Keratinocyte (primary cell): ENCODE results near the gene KARS1. TPM values are rescaled to one million over a fixed set of nuclear protein-coding genes. Genes with fewer than 3 reads are reported as not detected.

Experiments
- DNase-seq: peaks from one replicate; pipeline ENCODE4 v3.0.0-alpha.2; 2011; ENCODE audit warnings: low read depth, missing footprints, low spot score
- FAIRE-seq: peaks from 2 replicates; lab custom pipeline; 2011; peaks lifted over from hg19 to GRCh38; lab: Jason Lieb, UNC
- H2AFZ ChIP-seq: 2 replicates; pipeline ENCODE4 v1.6.0; 2012; ENCODE audit warnings: low read length, control low read depth, inconsistent platforms; ENCODE audit not compliant: control insufficient read depth
- H3K27ac ChIP-seq: 2 replicates; pipeline ENCODE4 v1.5.1; 2011; ENCODE audit warnings: low read length; ENCODE audit not compliant: control insufficient read depth, insufficient read depth
- H3K27me3 ChIP-seq: 3 replicates; pipeline ENCODE4 v1.6.0; 2011; ENCODE audit warnings: low read length; ENCODE audit not compliant: control insufficient read depth, insufficient read depth; ENCODE audit errors: extremely low read depth
- H3K36me3 ChIP-seq, 2 experiments: 2 replicates in 1 of 2; 3 replicates in 1 of 2; pipeline ENCODE4 v1.5.1; 2011; ENCODE audit warnings: low read length in 2 of 2, mild to moderate bottlenecking in 1 of 2; ENCODE audit not compliant: control insufficient read depth in 2 of 2, insufficient read depth in 2 of 2; ENCODE audit errors: extremely low read depth in 1 of 2
- H3K4me1 ChIP-seq: 3 replicates; pipeline ENCODE4 v1.5.1; 2011; ENCODE audit warnings: low read length; ENCODE audit not compliant: control insufficient read depth, insufficient read depth; ENCODE audit errors: extremely low read depth
- H3K4me2 ChIP-seq: 3 replicates; pipeline ENCODE4 v1.6.0; 2011; ENCODE audit warnings: low read depth, low read length; ENCODE audit not compliant: control insufficient read depth, insufficient read depth; ENCODE audit errors: extremely low read depth
- H3K4me3 ChIP-seq, 3 experiments: fragments of 200-600 bp in 1 of 3; sonication (generic) in 1 of 3; 2 replicates in 2 of 3; 3 replicates in 1 of 3; pipeline ENCODE4 v1.5.1; 2011 to 2016; ENCODE audit warnings: low read length in 3 of 3, mild to moderate bottlenecking in 3 of 3, control low read depth in 2 of 3, inconsistent platforms in 1 of 3, low read depth in 1 of 3, mixed read lengths in 1 of 3, mixed run types in 1 of 3, moderate library complexity in 1 of 3; ENCODE audit not compliant: control insufficient read depth in 2 of 3, insufficient read depth in 2 of 3; ENCODE audit errors: extremely low read depth in 1 of 3
- H3K79me2 ChIP-seq: 2 replicates; pipeline ENCODE4 v1.6.0; 2012; ENCODE audit warnings: low read length; ENCODE audit not compliant: control insufficient read depth, insufficient read depth
- H3K9ac ChIP-seq: 3 replicates; pipeline ENCODE4 v1.6.0; 2011; ENCODE audit warnings: low read length; ENCODE audit not compliant: control insufficient read depth, insufficient read depth; ENCODE audit errors: extremely low read depth
- H3K9me1 ChIP-seq: 3 replicates; pipeline ENCODE4 v1.6.0; 2011; ENCODE audit warnings: low read length; ENCODE audit not compliant: control insufficient read depth, insufficient read depth; ENCODE audit errors: extremely low read depth
- H3K9me3 ChIP-seq: 2 replicates; pipeline ENCODE4 v1.5.1; 2012; ENCODE audit warnings: low read depth, low read length; ENCODE audit not compliant: control insufficient read depth
- H4K20me1 ChIP-seq: 3 replicates; pipeline ENCODE4 v1.6.0; 2011; ENCODE audit warnings: low read length; ENCODE audit not compliant: control insufficient read depth, insufficient read depth; ENCODE audit errors: extremely low read depth
- EZH2 ChIP-seq: IDR thresholded peaks from one replicate; pipeline ENCODE4 v1.6.1; 2012; ENCODE audit warnings: inconsistent platforms, mild to moderate bottlenecking, low read length, moderate library complexity
- dilution Hi-C: fragments of 300-500 bp; cut with MboI; formaldehyde crosslinking; loops from one replicate; pipeline ENCODE4 v1.7.0; 2020; ENCODE audit warnings: low sequenced_read_pairs; ENCODE audit not compliant: extremely low pct_ligation_motif_present
- polyA plus RNA-seq, 5 experiments: library from polyadenylated mRNA; depleted of rRNA in 3 of 5; stranded (reverse) in 3 of 5; stranded (forward) in 1 of 5; unstranded in 1 of 5; fragments of >200 nt; gene quantifications; 1 replicate in 1 of 5; 2 replicates in 3 of 5; 3 replicates in 1 of 5; pipeline versions ENCODE4 v1.2.1 to v1.2.3, GENCODE V29; 2011 to 2012; ENCODE audit warnings: missing spikeins in 2 of 5, low read depth in 1 of 5, low replicate concordance in 1 of 5
- TF ChIP-seq, protein P1 (sequence below), 3 experiments: IDR thresholded peaks in 1 of 3; conservative IDR thresholded peaks in 1 of 3; optimal IDR thresholded peaks in 1 of 3; 2 replicates in 2 of 3; 3 replicates in 1 of 3; pipeline versions ENCODE3 to v1.5.1; 2011; ENCODE audit warnings: low read length in 3 of 3, mild to moderate bottlenecking in 3 of 3, moderate library complexity in 2 of 3, control low read depth in 1 of 3, inconsistent platforms in 1 of 3; ENCODE audit not compliant: insufficient read depth in 2 of 3; ENCODE audit errors: extremely low read depth in 1 of 3

Gene KARS1
- polyA plus RNA-seq, 1 donor (not counting 4 experiments of a cell fraction or from before 2014, with no cell fraction given), result 206 TPM

DNA sequence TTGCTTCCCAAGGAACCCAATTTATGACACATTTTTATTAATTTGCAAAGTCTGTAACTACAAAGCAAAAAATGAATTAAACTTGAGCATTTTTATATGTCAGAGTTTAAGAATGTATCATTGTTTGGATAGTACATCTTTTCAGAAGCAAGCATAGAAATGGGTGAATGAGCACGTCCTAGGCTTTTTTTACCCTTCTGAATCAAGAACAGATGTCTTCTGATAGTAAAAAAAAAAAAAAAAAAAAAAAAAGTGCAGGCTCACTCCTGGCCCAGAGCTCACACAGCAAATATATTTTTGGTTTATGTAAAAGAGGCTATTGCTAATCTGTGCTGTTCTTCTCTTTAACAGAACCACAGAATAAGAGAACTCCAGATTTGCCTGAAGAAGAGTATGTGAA, 6.5 kb upstream of the KARS1 start:
- FAIRE-seq (no peak), DNase-seq (no peak)
- Histone ChIP-seq H3K9me1 (peaks cover 2% of the 10 kb centered on the region), H3K4me2 (no peak overlapping the region), H3K79me2 (peaks cover 56% of the 10 kb centered on the region), H3K27me3 (no peaks in the 10 kb centered on the region), H3K27ac (no peak overlapping the region), H4K20me1 (peaks cover 4% of the 10 kb centered on the region), H3K9ac (no peak overlapping the region), H3K4me1 (peaks cover 7% of the 10 kb centered on the region), H3K9me3 (no peaks in the 10 kb centered on the region), H3K4me3 (no peak overlapping the region), H2AFZ (no peak overlapping the region), H3K36me3 (peaks cover 17% of the 10 kb centered on the region in 2 experiments)
- TF ChIP-seq, protein P1, sequence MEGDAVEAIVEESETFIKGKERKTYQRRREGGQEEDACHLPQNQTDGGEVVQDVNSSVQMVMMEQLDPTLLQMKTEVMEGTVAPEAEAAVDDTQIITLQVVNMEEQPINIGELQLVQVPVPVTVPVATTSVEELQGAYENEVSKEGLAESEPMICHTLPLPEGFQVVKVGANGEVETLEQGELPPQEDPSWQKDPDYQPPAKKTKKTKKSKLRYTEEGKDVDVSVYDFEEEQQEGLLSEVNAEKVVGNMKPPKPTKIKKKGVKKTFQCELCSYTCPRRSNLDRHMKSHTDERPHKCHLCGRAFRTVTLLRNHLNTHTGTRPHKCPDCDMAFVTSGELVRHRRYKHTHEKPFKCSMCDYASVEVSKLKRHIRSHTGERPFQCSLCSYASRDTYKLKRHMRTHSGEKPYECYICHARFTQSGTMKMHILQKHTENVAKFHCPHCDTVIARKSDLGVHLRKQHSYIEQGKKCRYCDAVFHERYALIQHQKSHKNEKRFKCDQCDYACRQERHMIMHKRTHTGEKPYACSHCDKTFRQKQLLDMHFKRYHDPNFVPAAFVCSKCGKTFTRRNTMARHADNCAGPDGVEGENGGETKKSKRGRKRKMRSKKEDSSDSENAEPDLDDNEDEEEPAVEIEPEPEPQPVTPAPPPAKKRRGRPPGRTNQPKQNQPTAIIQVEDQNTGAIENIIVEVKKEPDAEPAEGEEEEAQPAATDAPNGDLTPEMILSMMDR (optimal IDR thresholded peaks at IDR 0.05 in 1 of 3, IDR thresholded peaks at IDR 0.05 in 1 of 3, conservative IDR thresholded peaks at IDR 0.05 in 1 of 3; ENCODE audit: extremely low read depth in 1 of 3, insufficient read depth in 2 of 3, low read length in 3 of 3), result no peak
- TF ChIP-seq EZH2, result no peak
- dilution Hi-C loops, result no loop called here

DNA sequence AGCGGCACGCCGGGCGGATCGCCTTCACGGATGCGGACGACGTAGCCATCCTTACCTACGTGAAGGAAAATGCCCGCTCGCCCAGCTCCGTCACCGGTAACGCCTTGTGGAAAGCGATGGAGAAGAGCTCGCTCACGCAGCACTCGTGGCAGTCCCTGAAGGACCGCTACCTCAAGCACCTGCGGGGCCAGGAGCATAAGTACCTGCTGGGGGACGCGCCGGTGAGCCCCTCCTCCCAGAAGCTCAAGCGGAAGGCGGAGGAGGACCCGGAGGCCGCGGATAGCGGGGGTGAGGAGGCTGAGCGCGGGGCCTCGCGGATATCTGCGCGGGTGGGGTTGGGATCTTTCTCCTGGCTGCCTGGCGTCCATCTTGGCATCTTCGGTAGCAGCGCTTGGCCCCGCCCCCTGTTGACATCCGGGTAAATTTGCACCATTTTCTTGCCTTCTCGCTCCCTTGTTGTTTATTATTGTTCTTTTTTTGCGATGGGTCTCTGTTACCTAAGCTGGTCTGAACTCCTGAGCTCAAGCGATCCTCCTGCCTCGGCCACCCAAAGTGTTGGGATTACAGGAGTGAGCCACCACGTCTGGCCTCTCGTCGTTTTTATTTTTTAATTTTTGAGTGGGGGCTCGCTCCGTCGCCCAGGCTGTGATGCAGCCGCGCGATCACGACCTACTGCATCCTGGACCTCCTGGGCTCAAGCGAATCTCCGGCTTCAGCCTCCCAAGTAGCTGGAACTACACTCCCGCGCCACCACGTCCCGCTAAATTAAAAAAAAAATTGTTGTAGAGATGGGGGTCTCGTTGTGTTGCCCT, 1.0 kb upstream of the KARS1 start:
- H3K27me3 ChIP-seq, result no peaks in the 10 kb centered on the region
- dilution Hi-C loops, result no loop called here
- peaks cover 95% of the 10 kb centered on the region for H3K79me2 ChIP-seq
- peaks cover 0 to 16% of the 10 kb centered on the region in 2 experiments for H3K36me3 ChIP-seq
- peak overlapping the region; percentile 93 for H3K27ac ChIP-seq
- H3K4me2 ChIP-seq, result peak overlapping the region; percentile 95
- peak overlapping the region; percentile 93 for H2AFZ ChIP-seq
- peak overlapping the region; percentile 78 to 95 (median 80) for H3K4me3 ChIP-seq
- no peaks in the 10 kb centered on the region for H3K9me3 ChIP-seq
- FAIRE-seq (no peak), DNase-seq (no peak)
- H3K4me1 ChIP-seq, result peaks cover 29% of the 10 kb centered on the region
- TF ChIP-seq, protein P1 (optimal IDR thresholded peaks at IDR 0.05 in 1 of 3, IDR thresholded peaks at IDR 0.05 in 1 of 3, conservative IDR thresholded peaks at IDR 0.05 in 1 of 3; ENCODE audit: extremely low read depth in 1 of 3, insufficient read depth in 2 of 3, low read length in 3 of 3), result no peak
- TF ChIP-seq EZH2, result no peak
- peak overlapping the region; percentile 93 for H3K9ac ChIP-seq
- peaks cover 18% of the 10 kb centered on the region for H4K20me1 ChIP-seq
- H3K9me1 ChIP-seq, result peaks cover 2% of the 10 kb centered on the region
